Thoracic aorta (tissue), 2 donors: ENCODE measurements around the gene HDAC11. TPM values are rescaled to one million over a fixed set of nuclear protein-coding genes. Genes with fewer than 3 reads are reported as not detected.

Experiments used
- ATAC-seq: fragments of 150-250 bp; one replicate; pipeline ENCODE4 v1.8.0; 2017; ENCODE audit warnings: low read depth; ENCODE audit not compliant: insufficient number of reproducible peaks, low FRiP score
- DNase-seq: peaks from one replicate; pipeline ENCODE4 v3.0.0-alpha.2; 2020; ENCODE audit warnings: low spot score
- H3K27ac ChIP-seq, 2 donors: fragments of 200-600 bp; sonication (generic); 1 replicate in 1 of 2; 2 replicates in 1 of 2; pipeline ENCODE4 v1.5.1; 2016; ENCODE audit warnings: mild to moderate bottlenecking in 2 of 2, moderate library complexity in 2 of 2
- H3K27me3 ChIP-seq: fragments of 200-600 bp; sonication (generic); replicated peaks from 2 replicates; pipeline ENCODE4 v1.6.0; 2016; ENCODE audit warnings: mild to moderate bottlenecking; ENCODE audit not compliant: insufficient read depth
- H3K36me3 ChIP-seq: fragments of 200-600 bp; sonication (generic); one replicate; pipeline ENCODE4 v1.5.1; 2016
- H3K4me1 ChIP-seq, 2 donors: fragments of 200-600 bp; sonication (generic); 1 replicate in 1 of 2; 2 replicates in 1 of 2; pipeline versions ENCODE4 v1.5.1 to v1.6.0; 2016; ENCODE audit warnings: low read depth in 2 of 2, mild to moderate bottlenecking in 1 of 2; ENCODE audit not compliant: control insufficient read depth in 1 of 2
- H3K4me3 ChIP-seq: fragments of 200-600 bp; sonication (generic); 2 replicates; pipeline ENCODE4 v1.5.1; 2016; ENCODE audit warnings: mild to moderate bottlenecking
- H3K9me3 ChIP-seq: fragments of 200-600 bp; sonication (generic); 2 replicates; pipeline ENCODE4 v1.5.1; 2016
- total RNA-seq, 2 donors: library from RNA; depleted of rRNA; stranded (reverse); fragments of >200 nt; gene quantifications; one replicate each; pipeline versions ENCODE4 v1.1.0 to v1.2.3, GENCODE V29; 2016
- TF ChIP-seq, protein P1 (sequence below): fragments of 200-600 bp; sonication (generic); IDR thresholded peaks from one replicate; pipeline ENCODE4 v1.5.1; 2019; ENCODE audit warnings: antibody characterized with exemption

HDAC11 gene
- total RNA-seq, 2 donors from 2014 or later = 15.8 to 17.4 TPM

GRCh38 chr3:13500133-13500885 lies 20.2 kb downstream of the HDAC11 start:
- TF ChIP-seq, protein P1, sequence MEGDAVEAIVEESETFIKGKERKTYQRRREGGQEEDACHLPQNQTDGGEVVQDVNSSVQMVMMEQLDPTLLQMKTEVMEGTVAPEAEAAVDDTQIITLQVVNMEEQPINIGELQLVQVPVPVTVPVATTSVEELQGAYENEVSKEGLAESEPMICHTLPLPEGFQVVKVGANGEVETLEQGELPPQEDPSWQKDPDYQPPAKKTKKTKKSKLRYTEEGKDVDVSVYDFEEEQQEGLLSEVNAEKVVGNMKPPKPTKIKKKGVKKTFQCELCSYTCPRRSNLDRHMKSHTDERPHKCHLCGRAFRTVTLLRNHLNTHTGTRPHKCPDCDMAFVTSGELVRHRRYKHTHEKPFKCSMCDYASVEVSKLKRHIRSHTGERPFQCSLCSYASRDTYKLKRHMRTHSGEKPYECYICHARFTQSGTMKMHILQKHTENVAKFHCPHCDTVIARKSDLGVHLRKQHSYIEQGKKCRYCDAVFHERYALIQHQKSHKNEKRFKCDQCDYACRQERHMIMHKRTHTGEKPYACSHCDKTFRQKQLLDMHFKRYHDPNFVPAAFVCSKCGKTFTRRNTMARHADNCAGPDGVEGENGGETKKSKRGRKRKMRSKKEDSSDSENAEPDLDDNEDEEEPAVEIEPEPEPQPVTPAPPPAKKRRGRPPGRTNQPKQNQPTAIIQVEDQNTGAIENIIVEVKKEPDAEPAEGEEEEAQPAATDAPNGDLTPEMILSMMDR = peak; percentile 27
- ATAC-seq (no peak), DNase-seq (no peak)
- no peak overlapping the region for H3K4me3 ChIP-seq
- H3K36me3 ChIP-seq = peaks cover 12% of the 10 kb centered on the region
- H3K27ac ChIP-seq = no peak overlapping the region
- no peaks in the 10 kb centered on the region for H3K9me3 ChIP-seq
- no peaks in the 10 kb centered on the region for H3K27me3 ChIP-seq
- peaks cover 5 to 12% of the 10 kb centered on the region in 2 donors for H3K4me1 ChIP-seq

DNA sequence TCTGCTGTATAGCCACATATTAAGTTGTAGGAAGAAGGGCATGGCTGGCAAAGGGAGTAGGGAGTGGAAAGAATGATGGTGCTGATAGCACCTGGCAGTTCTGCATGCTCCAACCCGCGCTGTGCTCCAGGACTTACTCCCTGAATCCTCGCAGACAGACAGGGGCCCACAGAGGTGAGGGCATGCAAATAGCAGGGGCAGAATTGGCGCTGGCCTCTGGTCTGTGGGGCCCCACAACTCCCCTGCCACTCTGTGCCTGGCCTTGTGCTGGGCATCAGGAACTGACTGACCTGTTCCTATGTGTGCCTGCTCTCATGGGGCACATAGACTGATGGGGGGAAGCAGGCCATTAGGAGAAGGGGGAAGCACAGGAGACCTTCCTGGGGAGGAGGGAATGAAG lies 20.9 kb downstream of the HDAC11 start:
- Histone ChIP-seq H3K36me3 (peaks cover 12% of the 10 kb centered on the region), H3K27ac (no peak overlapping the region), H3K9me3 (no peaks in the 10 kb centered on the region), H3K4me1 (peaks cover 5 to 10% of the 10 kb centered on the region in 2 donors), H3K4me3 (no peak overlapping the region), H3K27me3 (no peaks in the 10 kb centered on the region)
- DNase-seq (no peak), ATAC-seq (no peak)
- TF ChIP-seq, protein P1 = no peak

- Histone ChIP-seq H3K4me3 (no peak overlapping the region), H3K4me1 (peaks cover 3 to 6% of the 10 kb centered on the region in 2 donors), H3K36me3 (peaks cover 12% of the 10 kb centered on the region), H3K9me3 (no peaks in the 10 kb centered on the region), H3K27me3 (no peaks in the 10 kb centered on the region), H3K27ac (no peak overlapping the region)
- no peak for DNase-seq
- TF ChIP-seq, protein P1 = no peak
- no peak for ATAC-seq
Observed at GRCh38 chr3:13501521-13501920, 21.4 kb downstream of the HDAC11 start.

- H3K4me3 ChIP-seq = no peak overlapping the region
- no peaks in the 10 kb centered on the region for H3K4me1 ChIP-seq
- H3K27ac ChIP-seq = no peak overlapping the region
- ATAC-seq (no peak), DNase-seq (no peak)
- H3K36me3 ChIP-seq = peaks cover 12% of the 10 kb centered on the region
- TF ChIP-seq, protein P1 = no peak
- H3K9me3 ChIP-seq = no peaks in the 10 kb centered on the region
- no peaks in the 10 kb centered on the region for H3K27me3 ChIP-seq
Observed at GRCh38 chr3:13501958-13502790, 22.1 kb downstream of the HDAC11 start.

DNA sequence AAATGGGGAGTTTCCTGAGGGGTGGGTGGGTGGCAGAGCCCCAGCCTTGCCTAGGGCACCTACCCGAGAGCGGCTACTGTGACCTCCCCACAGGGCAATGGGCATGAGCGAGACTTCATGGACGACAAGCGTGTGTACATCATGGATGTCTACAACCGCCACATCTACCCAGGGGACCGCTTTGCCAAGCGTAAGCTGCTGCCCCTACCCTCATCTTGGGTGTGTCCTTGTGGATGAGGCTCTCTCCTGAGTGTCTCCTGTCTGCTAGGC lies 22.6 kb downstream of the HDAC11 start:
- ATAC-seq = no peak
- Histone ChIP-seq H3K36me3 (peaks cover 12% of the 10 kb centered on the region), H3K27me3 (no peaks in the 10 kb centered on the region), H3K4me3 (no peak overlapping the region), H3K4me1 (no peaks in the 10 kb centered on the region), H3K9me3 (no peaks in the 10 kb centered on the region), H3K27ac (no peak overlapping the region)
- no peak for DNase-seq
- TF ChIP-seq, protein P1 = no peak
